ENCODE measurements around the gene CADPS.

The CADPS gene

DNA sequence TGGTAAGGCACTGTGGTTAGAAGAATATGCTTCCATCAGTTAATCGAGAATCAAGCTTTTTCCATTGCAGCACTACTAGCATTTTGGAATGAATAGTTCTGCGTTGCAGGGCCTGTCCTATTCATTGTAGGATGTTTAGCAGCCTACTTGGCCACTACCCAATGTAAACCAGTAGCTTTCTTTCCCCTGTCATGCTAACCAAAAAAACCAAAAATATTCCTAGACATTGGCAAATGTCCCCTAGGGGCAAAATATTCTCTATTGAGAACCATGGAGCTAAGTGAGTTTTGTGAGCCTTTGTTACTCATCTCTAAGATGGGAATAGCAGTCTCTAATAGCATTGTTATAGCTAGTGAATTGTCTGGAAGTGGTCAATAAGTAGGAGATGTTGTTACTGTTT is 187.2 kb downstream of the CADPS start:
- no peak for DNase-seq (ENCODE audit: low read depth in 2 of 2)

- DNase-seq (ENCODE audit: low read depth in 2 of 2), result no peak
Measured at GRCh38 chr3:62686503-62687294, 188.5 kb downstream of the CADPS start.

- no peak for DNase-seq (ENCODE audit: low read depth in 2 of 2)
Measured at GRCh38 chr3:62682826-62683225, 192.4 kb downstream of the CADPS start.

DNA sequence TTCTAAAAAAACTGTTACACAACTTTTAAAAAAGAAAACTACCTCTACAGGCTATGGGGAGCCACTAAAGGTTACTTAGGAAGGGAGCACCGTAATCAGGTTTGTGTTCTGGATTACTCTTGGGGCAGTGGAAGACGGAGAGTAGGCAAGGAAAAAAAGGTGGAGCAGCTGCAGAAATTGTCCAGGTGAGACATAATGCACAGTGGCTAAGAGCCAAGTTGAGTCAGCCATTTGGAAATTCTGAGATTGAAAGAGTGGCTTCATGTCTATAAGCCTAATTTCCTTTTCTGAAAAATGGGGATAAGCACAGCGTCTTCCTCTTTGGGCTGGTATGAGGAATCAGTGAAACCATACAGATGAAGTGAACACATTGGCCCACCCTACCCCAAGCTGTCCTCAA is 195.2 kb downstream of the CADPS start:
- no peak for DNase-seq (ENCODE audit: low read depth in 2 of 2)

DNA sequence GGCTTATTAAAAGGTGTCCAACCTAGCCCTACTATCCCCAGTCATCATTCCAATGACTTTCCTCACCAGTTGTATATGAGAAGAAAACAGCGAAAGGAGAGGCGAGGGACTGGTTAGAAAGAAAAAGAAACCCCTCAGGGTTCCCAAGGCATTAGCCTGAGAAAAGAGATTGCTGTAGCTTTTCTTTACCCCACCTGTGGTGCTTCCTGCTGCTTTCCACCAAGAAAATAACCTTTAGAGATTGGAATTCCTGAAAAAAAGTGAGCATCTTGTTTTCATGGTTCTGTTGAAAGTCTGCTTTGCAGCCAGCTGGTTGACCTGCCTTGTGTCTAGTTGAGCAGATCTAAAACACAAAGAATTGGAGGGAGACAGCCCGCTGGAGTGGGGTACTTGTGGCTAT is 196.4 kb downstream of the CADPS start:
- DNase-seq (ENCODE audit: low read depth in 2 of 2), result no peak

DNA sequence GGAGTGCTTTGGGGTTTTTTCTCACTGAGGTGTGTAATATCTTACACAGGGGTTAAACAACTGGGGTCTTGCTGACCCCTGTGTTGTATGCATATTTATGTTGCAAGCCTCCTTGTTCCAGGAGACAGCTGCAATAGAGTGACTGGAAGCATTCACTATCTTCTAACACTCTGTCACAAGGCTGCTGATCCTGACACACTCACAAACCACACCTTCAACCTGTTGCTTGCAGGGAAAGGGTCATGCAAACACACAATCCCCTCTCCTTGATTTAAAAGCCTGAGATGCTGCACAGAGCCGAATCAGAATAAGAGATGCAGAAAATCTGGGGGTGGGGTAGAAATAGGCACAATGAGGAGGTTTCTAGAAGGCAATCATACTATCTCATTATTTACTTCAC is 197.3 kb downstream of the CADPS start:
- DNase-seq (ENCODE audit: low read depth in 2 of 2), result no peak

GRCh38 chr3:62676689-62677271 is 198.4 kb downstream of the CADPS start:
- no peak for DNase-seq (ENCODE audit: low read depth in 2 of 2)

DNA sequence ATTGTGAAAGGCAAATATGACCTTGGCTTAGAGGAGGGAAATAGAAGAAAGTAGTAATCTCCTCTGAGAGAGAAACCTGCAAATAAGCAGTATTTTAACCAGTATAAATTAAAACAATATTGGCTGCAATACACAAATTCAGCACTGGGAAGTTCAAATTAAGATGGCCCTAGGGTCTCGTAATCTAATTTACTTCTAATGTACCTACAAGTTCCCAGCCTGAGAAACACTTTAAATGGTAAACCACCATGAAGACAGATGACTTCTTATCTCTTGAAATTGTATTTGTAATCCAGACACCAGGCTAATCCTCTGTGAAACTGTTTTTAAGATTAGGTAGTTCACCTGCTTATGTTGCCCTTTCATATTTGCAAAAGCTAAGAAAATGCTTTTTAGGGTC is 199.7 kb downstream of the CADPS start:
- DNase-seq (ENCODE audit: low read depth in 2 of 2), result no peak

DNA sequence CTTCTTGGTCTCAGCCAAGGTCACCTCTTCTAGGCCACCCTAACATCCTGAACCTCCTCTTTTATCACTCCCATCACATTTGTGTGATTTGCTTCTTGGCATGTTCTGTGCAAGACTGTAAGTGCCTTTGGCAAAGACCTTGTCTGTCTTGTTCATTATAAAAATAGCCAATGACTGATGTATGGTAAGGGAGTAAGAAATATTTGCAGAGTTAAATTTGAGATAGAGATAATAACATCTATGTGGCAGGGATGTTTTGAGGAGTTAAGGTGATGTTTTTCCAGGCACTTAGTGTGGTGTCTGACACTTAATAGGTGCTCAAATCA is 202.3 kb downstream of the CADPS start:
- no peak for DNase-seq (ENCODE audit: low read depth in 2 of 2)

GRCh38 chr3:62672270-62672987 is 202.8 kb downstream of the CADPS start:
- no peak for DNase-seq (ENCODE audit: low read depth in 2 of 2)

- DNase-seq (ENCODE audit: low read depth in 2 of 2), result no peak
Measured at GRCh38 chr3:62670351-62670750, 204.9 kb downstream of the CADPS start.

DNA sequence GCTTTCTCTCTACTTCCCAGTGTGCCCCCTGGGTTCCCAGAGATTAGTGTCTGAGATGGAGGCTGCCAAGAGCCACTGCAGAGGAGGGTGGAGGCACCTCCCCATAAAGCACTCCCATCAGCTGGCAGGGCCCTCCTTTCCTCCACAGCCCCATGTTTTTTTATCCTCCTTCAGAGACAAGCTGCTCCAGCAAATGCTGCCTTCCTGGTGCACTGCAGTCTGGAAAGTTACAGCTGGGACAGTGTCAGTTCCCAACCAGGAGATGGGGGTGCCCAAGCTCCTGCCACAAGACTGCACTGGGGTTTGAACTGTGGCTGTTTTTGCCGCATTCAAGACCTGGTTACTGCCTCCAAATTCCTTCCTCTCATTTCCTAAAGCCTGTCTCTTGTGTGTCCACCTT is 206.1 kb downstream of the CADPS start:
- DNase-seq (ENCODE audit: low read depth in 2 of 2), result no peak

DNA sequence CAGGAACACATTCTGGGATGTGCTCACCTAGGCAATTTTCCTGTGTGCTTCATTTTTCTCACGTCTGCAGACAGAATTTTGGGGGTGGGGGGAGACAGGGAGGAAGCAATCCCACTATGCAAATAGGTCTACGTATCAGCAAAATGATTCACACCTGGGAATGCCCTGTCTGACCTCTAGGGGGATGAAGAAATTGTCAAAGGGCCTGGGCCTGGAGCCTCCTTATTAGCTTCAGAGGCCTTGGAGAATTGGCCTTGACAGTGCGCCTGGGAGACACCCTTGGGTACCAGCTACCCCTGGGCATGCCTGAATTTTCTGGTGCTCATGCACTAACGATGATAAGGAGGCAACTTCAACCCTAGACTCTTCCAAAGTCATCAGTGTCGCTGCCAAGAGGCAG is 207.5 kb downstream of the CADPS start:
- no peak for DNase-seq (ENCODE audit: low read depth in 2 of 2)

DNA sequence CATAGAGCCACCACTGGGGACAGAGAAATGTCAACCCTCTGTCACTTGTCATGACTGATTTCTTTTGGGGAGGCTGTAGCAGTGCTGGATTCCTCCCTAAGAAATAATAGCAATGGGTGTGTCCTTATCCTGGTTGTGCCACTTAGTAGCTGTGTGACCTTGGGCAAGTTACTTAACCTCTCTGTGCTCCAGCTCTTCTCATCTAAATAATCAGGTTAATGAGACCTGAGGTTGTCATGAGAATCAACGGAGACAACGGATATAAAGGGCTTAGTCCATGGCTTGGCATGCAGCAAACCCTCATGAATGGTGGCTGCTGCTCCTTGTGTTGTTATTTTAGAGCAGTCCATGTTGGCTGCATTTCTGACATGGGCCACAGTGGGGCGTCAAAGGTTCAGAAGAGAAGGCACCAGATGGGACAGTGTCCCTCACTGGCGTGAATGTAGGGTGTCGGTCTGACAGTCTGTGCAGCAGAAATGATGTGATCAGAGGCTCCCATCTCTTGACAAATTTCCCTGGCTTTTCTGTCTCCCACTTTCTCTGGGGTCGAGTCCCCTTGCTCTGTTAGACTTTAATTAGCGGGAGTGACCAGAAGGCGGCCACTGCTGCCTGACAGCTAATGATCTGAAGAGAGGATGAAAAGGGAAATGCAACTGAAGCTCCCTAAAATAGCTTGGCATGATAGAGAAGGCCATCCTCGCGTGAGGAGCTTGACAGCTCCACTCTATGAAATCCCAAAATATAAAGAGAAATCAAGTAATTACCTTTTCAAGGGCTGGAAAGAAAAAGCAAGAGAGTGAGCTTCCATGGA is 209.4 kb downstream of the CADPS start:
- no peak for DNase-seq (ENCODE audit: low read depth in 2 of 2)

DNA sequence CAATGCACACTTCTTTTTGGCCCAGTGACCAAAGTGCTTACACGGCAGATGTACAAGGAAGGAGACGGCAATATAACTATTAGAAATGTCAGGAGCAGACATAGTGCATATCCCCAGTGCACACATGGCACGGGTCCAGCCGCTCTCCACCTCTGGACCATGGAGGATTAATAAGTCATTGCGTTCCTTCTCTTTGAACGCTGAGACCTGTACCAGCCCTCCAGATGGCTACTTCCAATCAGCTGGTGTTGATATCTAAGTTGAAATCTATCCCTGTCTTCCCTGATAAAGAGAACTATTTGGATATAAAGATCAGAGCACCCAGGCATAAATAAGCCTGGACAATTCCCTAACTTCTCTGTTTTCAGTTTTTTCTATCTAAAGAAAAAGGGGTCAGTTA is 212.5 kb downstream of the CADPS start:
- DNase-seq (ENCODE audit: low read depth in 2 of 2), result no peak

GRCh38 chr3:62659660-62660059 is 215.6 kb downstream of the CADPS start:
- DNase-seq (ENCODE audit: low read depth in 2 of 2), result no peak

GRCh38 chr3:62655691-62656063 is 219.5 kb downstream of the CADPS start:
- DNase-seq (ENCODE audit: low read depth in 2 of 2), result no peak

GRCh38 chr3:62655056-62655690 is 220.0 kb downstream of the CADPS start:
- no peak for DNase-seq (ENCODE audit: low read depth in 2 of 2)

GRCh38 chr3:62653796-62654195 is 221.4 kb downstream of the CADPS start:
- DNase-seq (ENCODE audit: low read depth in 2 of 2), result no peak

- DNase-seq (ENCODE audit: low read depth in 2 of 2), result no peak
Measured at GRCh38 chr3:62647711-62648110, 227.5 kb downstream of the CADPS start.

- DNase-seq (ENCODE audit: low read depth in 2 of 2), result no peak
Measured at GRCh38 chr3:62644493-62644892, 230.7 kb downstream of the CADPS start.

- DNase-seq (ENCODE audit: low read depth in 2 of 2), result no peak
Measured at GRCh38 chr3:62638316-62638715, 236.9 kb downstream of the CADPS start.
